ENCODE data around the gene PLAU. TPM values are rescaled to one million over a fixed set of nuclear protein-coding genes. Genes with fewer than 3 reads are reported as not detected.

The PLAU gene
- 504 and 552 TPM in 2 replicates for total RNA-seq (2014; rRNA removed; shearing (Covaris generic))
- polyA plus RNA-seq (2015; cell fraction: cytosol; rRNA removed): 1,046 and 1,097 TPM in 2 replicates
- 1,577 and 1,656 TPM in 2 replicates for polyA plus RNA-seq (2015; cell fraction: nucleus; rRNA removed)

- peak; percentile 68 for DNase-seq (ENCODE audit: low read depth)
Measured at GRCh38 chr10:73910764-73911552, at the start of gene PLAU. Gene PLAU, plus strand, starts transcription at chr10:73911132. Its CDS starts 424 bp downstream, at chr10:73911556.

DNA sequence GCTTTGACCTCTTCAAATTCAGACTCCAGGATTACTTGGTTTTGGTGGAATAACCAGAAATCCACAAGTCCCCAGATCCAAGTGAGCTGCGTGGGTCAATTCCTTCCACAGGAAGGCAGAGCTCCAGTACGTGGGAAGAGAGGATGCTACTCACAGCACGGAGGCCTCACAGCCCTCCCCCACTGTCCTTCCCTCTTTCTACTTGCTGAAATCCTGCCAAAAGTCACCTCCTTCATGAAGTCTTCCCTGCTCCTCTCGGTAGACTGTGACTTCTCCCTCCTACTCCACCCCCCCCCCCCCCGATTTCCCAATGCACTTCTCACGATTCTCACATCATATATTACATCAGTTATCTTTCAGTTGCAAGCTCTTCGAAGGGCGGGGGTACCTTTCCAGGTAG is 48.9 kb upstream of the PLAU start:
- no peak for DNase-seq (ENCODE audit: low read depth)

GRCh38 chr10:73863039-73863817 is 47.7 kb upstream of the PLAU start:
- DNase-seq (ENCODE audit: low read depth): no peak

DNA sequence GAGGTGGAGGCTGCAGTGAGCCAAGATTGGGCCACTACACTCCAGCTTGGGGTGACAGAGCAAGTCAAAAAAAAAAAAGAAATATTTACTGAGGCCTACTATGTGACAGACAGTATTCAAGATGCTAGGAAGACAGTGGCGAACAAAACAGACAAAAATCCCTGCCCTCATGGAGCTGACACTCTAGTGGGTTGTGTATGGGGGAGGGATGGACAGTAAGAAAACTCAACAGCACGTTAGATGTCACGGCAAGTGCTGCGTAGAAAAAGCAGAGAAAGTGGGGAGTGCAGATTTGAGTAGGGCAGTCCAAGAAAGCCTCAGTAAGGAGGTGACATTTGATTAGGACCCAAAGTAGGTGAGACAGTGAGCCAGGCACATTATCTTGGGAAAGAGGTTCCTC is 46.7 kb upstream of the PLAU start:
- DNase-seq (ENCODE audit: low read depth): no peak

- no peak for DNase-seq (ENCODE audit: low read depth)
Measured at GRCh38 chr10:73865107-73865458, 45.8 kb upstream of the PLAU start.

- no peak for DNase-seq (ENCODE audit: low read depth)
Measured at GRCh38 chr10:73865459-73866442, 45.2 kb upstream of the PLAU start.

DNA sequence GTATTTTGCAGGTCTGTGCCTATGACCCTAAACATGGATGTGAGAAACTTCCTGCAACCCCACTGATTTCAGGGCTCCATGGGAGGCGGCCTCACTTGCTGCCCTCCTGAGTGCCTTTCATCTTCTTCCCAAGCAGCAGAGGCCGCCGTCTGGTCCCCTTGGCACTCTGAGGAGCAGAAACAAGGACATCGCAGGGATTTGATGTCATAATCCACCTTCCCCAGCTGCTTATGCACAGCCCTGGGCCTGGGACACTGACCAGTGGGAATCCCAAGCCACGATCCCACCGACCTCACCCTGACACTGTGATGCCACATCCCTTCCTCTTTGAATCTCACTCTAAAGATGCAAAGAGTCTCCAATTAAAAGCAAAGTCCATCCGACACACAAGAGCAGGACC is 44.3 kb upstream of the PLAU start:
- DNase-seq (ENCODE audit: low read depth): no peak

DNA sequence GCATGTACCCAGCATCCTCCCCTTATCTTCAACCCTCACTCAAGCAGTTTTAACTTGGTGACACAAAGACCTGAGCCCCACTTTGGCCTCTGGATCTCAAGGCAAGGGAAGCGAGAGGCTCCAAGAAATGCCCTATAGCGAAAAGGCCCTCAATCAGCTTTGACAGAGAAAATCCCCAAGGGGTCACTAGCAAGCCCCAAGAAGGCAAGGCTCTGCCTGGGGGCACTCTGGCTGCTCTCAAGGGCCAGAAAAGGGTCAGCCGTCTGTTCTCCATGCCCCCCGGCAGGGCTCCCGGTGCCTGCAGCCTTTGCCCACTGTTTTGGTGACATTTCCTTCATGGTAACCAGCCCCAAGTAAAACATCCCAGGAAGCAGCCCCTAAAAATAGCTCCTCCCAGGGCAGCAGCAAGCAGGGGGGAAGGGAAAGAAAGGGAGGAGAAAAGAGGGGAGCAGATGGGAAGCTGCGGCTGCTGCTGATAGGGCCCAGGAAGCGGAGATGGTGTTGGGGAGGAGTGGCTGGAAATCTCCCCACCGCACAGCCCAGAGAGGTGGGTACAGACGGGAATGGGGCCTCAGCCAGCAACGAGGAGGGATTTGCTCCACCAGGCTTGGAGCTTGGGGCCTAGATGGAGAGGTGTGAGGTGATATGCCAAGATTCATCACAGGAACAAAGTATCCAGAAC is 43.7 kb upstream of the PLAU start:
- DNase-seq (ENCODE audit: low read depth): no peak

DNA sequence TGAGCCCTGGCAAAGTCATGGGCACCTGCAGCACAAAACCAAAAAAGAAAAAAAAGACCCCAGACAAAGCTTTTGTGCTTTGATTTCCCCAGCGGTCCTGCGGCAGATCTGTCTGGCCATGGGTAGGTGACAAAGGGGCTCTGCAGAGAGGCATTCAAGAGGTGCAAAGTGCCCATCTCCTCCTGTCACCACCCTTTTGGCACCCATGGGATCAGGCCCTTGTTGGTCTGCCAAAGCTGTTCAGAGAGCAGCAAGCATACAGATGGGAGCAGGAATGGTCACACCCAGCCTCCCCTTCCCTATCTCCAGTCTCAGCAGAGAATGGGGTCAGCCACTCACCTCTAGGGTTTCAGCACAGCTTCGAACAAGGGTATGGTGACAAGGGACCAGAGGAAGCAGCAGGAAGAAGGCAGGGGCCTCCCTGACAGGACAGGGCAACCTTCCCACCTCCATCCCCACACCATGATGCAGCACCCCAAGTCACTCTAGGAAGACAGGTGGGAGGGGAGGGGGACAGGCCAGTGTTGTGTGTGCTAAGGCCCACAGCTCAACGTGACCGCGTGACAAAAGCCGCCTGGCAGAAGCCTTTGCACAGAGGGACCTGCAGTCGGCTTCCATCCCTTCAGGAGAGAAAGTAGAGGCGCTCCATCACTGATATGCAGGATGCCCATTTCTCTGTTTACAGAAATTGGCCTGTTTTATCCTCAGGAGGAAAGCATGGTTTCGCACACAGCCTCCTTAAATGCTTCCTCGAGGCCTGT is 42.9 kb upstream of the PLAU start:
- DNase-seq (ENCODE audit: low read depth): no peak

DNA sequence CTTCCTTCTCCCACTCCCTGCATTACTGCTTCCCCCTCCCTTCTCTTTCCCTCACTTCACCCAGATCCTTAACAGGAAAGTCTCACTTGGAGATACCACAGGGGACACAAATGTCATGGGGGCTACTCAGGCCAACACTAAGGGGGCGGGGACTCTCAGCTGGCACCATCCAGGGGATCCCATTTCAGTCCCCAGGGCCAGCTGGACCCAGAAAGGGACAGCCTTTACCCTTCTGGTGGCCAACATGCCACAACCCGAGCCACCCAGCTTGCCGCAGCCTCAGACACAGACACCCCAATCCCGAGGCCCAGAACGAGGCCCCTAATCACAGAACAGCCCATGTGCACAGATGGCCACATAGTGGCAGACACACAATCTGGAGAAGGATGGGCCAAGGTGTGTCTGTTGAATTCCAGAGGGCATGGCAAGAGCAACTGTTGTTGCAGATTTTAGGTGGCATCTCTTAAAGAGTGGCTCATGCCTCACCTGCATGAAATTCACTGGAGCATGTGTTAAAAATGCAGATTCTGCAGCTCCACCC is 42.2 kb upstream of the PLAU start:
- no peak for DNase-seq (ENCODE audit: low read depth)

DNA sequence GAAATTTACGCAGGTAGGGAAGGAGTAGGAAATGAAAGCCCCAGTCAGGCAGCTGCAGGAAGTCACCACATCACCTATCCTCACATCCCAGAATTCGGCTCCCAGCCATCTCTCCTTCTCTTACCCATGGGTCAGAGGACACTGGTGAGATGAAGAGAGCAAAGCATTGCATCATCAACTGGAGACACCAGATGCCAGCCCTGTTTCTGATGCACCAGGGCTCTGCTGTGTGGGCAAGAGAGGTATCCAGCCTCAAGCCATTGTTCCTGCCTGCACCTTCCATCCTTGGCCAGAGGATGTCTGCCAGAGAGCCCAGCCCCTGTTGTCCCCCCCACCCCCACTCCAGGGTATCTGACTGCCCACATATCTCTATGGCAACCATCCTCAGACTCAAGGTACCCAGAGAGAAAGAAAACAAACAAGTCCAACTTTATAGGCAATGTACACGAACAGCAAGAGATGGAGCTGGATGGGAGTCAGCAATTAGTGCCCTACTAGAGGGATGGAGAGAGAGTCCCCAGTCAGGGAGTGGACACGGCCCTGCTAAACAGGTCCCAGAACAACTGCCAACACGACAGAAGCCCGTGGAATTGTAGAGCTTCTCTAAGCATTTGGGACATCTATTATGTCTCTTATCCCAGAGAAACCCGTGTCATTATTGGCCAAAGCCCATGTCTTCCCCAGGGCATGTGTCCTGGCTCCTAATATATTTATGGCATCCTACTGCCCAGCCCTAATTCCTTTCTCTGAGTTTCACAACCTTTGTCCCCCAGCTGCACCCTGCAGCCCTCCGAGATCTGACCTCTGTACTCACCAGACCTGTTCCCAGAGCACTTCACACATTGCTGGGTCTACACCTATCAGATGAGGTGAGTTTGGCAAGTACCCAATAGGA is 39.4 kb upstream of the PLAU start:
- DNase-seq (ENCODE audit: low read depth): no peak

- DNase-seq (ENCODE audit: low read depth): no peak
Measured at GRCh38 chr10:73872190-73872710, 38.7 kb upstream of the PLAU start.

DNA sequence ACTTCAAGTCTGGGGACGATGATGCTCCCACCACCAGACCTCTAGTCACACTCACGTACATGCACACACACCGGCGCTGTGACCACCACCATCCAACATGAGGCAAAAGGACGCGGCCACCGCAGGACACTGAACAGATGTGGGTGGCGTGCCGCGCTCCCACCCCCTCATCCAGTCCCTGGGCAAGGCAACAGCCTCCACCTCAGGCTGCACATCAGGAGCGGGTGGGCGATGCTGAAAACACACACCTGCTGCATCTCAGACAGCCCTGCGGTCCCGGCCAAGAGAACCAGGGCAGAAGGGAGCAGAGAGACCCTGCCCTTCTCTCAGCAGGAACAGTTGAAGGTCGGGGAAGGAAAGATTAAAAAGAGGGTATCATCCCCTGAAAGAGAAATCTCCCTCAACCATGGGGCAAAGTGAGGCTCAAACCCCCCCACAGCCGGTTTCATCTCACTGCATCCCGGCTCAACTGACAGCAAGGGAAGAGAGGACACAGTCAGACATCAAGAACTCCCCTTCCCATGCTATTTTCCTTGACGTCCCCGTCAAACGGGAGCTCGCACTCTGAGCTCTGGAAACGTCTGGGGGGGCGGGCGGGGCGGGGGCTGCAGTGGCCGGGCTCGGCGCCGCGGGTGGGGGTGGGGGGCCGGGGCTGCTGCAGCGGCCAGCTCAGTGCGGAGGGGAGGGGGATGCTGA is 37.6 kb upstream of the PLAU start:
- no peak for DNase-seq (ENCODE audit: low read depth)

DNA sequence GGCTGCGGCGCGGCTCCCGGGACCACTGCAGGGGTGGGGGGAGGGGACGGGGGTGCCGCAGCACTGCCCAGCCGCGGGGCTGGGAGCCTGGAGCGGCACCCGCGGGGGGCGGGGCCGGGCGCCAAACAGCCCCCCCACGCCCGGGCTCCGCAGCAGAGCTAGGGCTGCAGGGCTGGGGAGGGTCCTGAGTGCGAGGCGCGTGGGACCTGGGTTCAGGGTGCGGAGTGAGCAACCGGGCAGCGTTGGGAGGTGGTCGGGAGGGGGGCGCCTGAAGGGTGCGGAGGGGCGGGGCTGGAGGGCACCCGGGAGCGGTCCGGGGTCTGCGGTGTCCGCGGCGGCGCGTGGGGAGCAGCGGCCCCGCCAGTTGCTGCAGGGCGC is 37.1 kb upstream of the PLAU start:
- no peak for DNase-seq (ENCODE audit: low read depth)

DNA sequence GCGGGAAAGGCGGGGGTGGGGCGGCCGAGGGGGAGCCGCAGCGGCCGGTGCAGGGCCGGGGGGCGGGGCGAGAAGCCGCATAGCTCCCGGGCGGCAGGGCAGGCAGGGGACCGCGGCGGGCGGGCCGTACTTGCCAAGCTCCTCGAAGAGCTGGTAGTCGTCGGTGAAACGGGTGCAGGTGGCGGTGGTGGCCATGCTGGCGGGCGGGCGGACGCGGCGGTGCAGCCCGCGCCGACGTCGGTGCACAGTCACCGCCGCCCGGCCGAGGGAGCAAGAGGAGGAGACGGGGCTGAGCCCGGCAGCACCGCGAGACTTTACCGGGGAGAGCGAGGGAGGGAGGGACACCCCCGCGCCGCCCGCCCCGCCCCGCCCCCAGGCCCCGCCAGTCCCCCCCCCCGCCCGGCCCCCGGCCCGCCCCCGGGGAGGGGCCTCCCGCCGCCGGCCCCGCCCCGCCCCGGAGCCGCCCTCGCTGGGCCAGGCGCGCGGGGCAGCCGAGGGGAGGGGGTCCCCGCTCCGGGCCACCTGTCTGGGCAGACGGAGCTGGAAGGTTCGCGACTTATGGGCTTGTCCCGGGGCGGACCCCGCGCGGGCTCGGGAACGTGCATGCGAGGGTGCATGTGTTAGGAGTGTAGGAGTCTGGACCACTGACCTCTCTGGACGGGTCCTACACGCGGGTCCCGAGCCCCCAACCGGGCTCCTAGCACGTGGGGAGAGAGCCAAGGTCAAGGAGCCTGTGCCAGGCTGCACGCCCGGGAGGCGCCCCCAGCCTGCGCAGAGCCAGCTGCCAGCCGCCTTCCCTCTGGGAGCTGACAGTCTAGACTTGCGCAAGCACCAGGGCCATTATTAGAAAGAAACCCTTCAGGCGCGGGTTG is 36.4 kb upstream of the PLAU start, which contains the start of gene CAMK2G:
Gene CAMK2G, minus strand, starts transcription at position 289 of the 872 bp plus-strand sequence. Its CDS starts 94 bp downstream, at position 195.
- DNase-seq (ENCODE audit: low read depth): peak; percentile 71

DNA sequence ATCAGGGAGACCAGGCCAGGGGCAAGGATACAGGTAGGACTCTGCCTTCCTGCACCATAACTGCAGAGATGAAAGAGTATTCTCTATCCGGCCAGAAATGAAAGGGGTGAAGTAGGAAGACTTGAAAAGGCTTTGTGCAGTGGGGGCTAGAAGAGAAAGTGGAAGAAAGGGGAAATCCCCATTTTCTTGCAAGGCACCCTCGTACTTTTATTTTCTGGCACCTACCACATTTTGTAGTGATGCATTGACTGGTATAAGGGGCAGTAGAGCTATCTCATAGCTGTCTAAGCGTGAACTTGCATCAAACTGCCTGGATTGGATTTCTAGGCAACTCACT is 35.8 kb upstream of the PLAU start:
- no peak for DNase-seq (ENCODE audit: low read depth)

DNA sequence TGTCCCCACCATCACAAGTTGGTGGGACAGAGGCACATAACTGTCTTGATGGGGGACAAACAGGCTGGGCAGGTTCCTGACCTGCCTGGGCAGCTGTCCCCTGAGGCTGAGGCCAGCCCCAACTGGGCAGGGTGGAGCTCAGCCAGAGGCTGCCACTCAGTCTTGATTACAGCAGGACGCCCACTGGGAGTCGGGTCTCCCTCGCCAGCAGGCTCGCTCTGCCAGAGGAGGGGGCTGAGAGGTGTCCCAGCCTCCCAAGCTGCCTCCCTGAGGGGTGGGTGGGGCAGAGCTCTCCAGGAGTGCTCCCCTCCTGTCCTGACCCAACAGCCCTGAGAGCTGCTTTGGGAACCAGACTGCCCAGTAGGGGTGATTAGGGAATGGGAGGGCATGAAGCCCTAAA is 34.8 kb upstream of the PLAU start:
- no peak for DNase-seq (ENCODE audit: low read depth)
